ENCODE data around the gene TMEM214.

Gene TMEM214

DNA sequence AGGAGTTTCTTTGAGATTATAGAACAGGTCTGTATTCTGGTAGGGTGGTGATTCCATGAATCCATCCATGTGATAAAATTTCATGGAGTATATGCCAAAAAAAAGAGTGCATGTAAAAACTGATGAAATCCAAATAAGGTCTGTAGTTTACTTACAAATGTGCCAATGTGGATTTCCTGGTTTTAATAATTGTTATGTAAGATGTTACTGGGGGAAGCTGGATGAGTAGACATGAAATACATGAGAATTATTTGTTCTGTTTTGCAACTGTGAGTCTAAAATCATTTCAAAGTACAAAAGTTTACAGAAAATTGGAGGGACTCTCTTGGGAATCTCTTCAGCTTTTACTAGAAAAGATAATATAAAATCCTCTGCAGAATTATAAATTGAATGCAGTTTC, 23.7 kb upstream of the TMEM214 start:
- no peak for DNase-seq (ENCODE audit: extremely low read depth in 1 of 2, low read depth in 1 of 2)

- DNase-seq (ENCODE audit: extremely low read depth in 1 of 2, low read depth in 1 of 2) = no peak
These were observed 23.0 kb upstream of the TMEM214 start for GRCh38 chr2:27009716-27010115.

DNA sequence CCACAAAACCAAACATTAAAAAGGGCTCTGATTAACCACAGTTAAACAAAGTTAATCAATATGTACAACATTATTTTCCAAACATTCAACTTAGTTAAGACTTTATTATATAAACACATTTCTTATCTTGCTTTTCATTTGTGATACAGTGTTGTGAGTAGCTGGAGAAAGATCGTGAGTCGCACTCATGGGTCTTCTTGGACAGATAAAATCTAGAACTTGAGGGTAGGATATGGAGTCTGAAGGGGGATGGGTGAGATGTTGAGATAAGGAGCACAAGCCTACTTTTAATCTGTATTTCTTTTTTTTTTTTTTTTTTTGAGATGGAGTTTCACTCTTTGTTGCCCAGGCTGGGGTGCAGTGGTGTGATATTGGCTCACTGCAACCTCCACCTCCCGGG, 22.6 kb upstream of the TMEM214 start:
- no peak for DNase-seq (ENCODE audit: extremely low read depth in 1 of 2, low read depth in 1 of 2)

DNA sequence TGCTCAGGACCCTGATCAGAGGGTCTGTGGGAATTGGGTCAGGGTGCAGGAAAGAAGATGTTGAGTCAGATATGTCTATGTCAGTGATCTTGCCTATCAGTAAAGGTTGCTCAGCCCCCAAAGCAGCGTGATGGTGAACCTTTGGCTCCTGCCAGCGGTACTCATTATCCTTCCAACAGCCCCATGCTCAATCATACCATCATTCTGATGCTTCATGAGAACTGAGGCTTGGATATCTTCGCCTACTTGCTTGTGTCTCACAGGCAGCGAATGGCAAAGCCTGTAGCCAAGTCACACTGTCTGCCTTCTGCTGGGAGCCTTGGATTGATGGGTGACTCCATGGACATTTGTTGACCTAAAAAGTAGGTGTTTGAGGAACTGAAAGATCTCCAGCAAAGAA, 19.0 kb upstream of the TMEM214 start:
- no peak for DNase-seq (ENCODE audit: extremely low read depth in 1 of 2, low read depth in 1 of 2)

DNA sequence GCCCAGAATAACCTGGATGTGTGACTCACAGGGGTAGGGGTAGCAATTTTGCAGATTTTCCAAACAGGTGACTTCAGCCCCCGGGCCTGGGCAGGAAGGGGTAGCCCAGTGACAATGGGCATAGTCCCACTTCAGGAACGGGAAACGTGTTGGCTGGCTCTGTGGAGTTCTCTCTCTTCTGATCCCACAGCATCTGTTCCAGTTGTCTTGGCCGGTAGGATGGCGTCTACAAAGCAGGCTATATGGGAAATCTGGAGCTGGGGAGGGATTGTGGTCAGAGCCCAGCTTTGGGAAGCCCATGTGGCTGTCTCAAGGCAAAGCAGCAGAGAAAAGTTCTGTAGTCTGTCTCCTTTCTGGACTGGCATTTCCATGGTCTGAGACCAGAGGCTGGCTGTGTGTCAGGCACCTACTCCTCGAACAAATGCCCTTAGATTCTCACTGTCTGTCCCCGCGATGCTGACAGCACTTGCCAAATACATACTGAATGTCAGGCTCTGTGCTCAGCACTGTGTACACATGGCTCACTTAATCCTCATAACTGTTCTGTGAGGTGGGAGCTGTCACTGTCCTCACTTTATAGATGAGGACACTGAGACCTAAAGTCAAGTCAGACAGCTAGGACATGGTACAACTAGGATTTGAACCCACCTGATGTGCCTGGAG, 17.9 kb upstream of the TMEM214 start:
- no peak for DNase-seq (ENCODE audit: extremely low read depth in 1 of 2, low read depth in 1 of 2)

DNA sequence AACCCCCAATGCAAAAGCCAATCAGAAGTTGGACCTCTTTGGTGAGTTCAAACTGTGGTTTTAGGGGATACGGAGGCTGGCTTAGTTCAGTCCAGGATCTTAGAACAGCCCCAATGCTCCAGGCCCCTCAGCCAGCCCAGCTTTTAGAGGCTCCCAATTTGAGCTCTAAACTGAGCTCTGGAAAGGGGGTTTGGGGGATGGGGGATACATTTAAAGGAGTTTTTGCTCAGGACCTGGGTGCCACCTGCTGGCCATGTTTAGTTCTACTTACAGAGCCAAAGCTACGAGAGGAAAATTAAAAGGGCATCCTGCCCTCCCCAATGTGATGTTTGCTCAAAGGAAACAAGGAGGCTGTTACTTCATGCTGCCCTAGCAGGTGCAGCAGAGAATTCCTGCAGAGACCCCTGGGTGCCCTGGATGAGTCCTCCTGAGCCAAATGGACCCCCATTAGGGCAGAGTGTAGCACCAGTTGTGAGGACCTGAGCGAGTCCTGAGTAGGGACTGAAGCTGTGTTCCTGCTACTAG, 15.9 kb upstream of the TMEM214 start:
- peak in 1 of 2 donors; percentile 21 for DNase-seq (ENCODE audit: extremely low read depth in 1 of 2, low read depth in 1 of 2)

DNA sequence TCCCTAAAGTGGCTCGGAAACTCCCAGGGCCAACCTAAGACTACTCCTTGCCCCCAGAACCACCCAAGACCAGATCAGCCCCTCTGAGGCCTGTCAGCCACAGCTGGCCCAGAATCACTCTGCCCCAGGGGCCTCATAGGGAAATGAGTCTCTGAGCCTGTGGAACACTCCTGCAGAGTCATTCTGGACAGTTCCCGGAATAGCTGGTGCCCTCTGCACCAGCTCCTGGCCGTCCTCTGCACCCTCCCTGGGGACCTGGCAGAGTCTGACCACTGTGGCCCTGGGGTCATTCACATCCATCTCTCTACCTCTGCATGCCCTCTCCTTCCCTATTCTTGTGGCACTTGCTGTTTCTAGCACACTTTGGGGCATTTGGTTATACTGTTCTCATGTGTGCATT, 14.6 kb upstream of the TMEM214 start:
- DNase-seq (ENCODE audit: extremely low read depth in 1 of 2, low read depth in 1 of 2) = no peak

GRCh38 chr2:27019459-27019858, 13.3 kb upstream of the TMEM214 start:
- no peak for DNase-seq (ENCODE audit: extremely low read depth in 1 of 2, low read depth in 1 of 2)

- no peak for DNase-seq (ENCODE audit: extremely low read depth in 1 of 2, low read depth in 1 of 2)
These were observed 12.6 kb upstream of the TMEM214 start for GRCh38 chr2:27019931-27020855.

DNA sequence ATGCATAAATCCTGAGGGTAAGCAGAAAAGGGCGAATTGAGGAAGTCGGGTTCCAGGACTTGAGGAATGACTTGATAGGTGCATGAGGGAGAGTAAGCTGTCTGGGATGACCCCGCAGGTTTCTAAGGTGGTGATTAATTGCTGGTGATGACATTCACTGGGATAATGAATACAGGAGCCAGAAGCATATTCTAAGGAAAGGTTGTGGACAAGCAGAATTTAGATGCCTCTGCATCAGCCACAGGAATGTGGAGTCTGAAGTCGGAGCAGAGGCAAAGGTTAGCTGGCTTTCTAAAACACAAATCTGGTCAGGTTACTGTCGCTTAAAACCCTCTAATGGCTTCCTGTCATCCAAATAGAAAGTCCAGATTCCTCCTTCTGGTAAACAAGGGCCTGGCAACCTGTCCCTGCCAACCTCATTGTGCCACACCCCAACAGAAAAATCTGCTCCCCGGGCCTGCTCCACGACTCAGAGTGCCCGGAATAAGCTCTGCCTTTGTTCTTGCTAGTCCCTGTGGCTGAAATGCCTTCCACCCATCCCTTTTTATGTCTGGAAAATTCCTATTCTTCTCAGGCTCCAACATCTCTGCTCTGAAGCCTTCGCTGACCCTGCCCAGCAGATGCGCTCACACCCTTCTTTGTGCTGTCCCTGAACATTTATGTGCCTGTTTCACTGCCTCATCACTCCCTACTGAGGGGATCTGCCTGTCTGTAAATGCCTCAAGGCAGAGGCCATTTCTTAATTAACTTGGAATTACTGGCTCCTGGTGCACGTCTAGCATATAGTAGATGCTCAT, 11.3 kb upstream of the TMEM214 start:
- DNase-seq (ENCODE audit: extremely low read depth in 1 of 2, low read depth in 1 of 2) = no peak

- DNase-seq (ENCODE audit: extremely low read depth in 1 of 2, low read depth in 1 of 2) = no peak
These were observed 9.0 kb upstream of the TMEM214 start for GRCh38 chr2:27023740-27024139.

GRCh38 chr2:27024188-27024587, 8.6 kb upstream of the TMEM214 start:
- no peak for DNase-seq (ENCODE audit: extremely low read depth in 1 of 2, low read depth in 1 of 2)

- DNase-seq (ENCODE audit: extremely low read depth in 1 of 2, low read depth in 1 of 2) = no peak
These were observed 8.0 kb upstream of the TMEM214 start for GRCh38 chr2:27024812-27025211.

DNA sequence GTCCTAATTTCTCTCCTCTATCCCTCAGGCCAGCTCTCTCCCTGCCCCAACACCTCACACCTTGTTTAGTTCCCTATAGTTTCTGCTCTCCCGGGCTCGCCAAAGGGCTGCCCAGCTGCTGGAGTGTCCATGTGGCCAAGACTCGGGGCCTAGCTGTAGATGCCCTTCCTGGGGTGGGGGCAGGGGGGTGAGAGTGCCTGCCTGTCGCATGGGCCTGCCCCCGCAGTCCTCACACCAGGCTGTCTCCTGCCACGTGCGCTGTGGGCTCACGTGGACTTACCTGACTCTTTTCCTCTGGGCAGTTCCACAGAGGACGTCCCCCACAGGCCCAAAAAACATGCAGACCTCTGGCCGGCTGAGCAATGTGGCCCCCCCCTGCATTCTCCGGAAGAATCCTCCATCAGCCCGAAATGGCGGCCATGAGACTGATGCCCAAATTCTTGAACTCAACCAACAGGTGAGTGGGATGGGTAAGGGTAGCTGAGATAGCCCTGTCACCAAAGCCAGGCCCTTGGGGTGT, 7.4 kb upstream of the TMEM214 start:
- no peak for DNase-seq (ENCODE audit: extremely low read depth in 1 of 2, low read depth in 1 of 2)

GRCh38 chr2:27025861-27026851, 6.6 kb upstream of the TMEM214 start:
- no peak for DNase-seq (ENCODE audit: extremely low read depth in 1 of 2, low read depth in 1 of 2)

GRCh38 chr2:27027211-27027651, 5.5 kb upstream of the TMEM214 start:
- no peak for DNase-seq (ENCODE audit: extremely low read depth in 1 of 2, low read depth in 1 of 2)

DNA sequence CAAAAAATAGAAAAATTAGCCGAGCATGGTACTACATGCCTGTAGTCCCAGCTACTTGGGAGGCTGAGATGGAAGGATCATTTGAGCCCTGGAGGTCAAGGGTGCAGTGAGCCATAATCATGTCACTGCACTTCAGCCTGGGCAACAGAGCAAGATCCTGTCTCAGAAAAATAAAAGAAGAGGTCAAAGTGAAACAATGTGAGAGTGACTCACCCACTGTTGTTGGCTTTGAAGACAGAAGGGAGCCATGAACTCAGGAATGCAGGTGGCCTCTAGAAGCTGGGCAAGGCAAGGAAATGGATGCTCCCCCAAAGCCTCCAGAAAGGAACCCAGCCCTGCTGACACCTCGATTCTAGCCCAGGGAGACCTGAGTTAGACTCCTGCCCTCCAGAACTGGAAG, 3.7 kb upstream of the TMEM214 start:
- DNase-seq (ENCODE audit: extremely low read depth in 1 of 2, low read depth in 1 of 2) = no peak

DNA sequence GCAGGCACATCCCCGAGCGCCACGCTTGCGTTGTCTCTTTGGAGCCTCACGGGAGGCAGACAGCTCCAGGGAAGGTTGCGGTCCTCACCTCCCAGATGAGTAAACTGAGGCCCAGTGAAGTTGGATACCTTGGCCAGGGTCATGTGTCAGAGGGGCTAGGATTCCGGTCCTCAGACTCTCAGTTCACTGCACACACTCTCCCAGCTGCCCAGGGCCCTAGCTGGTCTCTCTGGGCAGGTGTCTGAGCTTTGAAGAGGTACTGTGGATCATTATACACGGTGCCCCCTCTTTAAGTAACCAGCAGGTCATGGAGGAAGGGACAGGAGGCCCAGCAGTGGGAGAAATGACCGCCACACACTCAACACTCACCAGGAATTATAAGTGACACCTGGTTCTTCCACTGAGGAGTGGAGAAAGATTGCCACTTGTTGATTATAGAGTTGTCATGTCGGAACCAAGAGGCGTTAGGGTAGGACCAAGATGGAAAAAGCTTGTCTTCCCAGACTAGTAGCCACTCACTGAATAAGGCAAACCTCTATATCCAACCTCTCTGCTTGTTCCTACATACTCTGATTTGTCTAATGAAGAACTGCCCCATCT, 588 bp downstream of the TMEM214 start:
- DNase-seq (ENCODE audit: extremely low read depth in 1 of 2, low read depth in 1 of 2) = no peak

- DNase-seq (ENCODE audit: extremely low read depth in 1 of 2, low read depth in 1 of 2) = no peak
These were observed 5.2 kb downstream of the TMEM214 start for GRCh38 chr2:27038012-27038411.

All from activated CD8-positive, alpha-beta memory T cell treated with anti-CD3 and anti-CD28 coated beads for 1 hour (primary cell).